GM21515 (cell line): ENCODE measurements around the gene KLC4.
"Not testable (repeated sequence)": the region's sequence is repeated elsewhere in the genome, so short reads cannot be mapped to it uniquely, and the experiment has no call there.

ENCODE experiments used
- ATAC-seq: cut with Tn5 transposase; IDR thresholded peaks from one replicate; pipeline ENCODE4 v1.9.1; 2021; ENCODE audit not compliant: unreplicated experiment

Gene KLC4

GRCh38 chr6:43060755-43061633 lies 1.6 kb downstream of the KLC4 start:
- no peak for ATAC-seq

- ATAC-seq: no peak
Measured at GRCh38 chr6:43061861-43062260, 2.4 kb downstream of the KLC4 start.

- ATAC-seq: no peak
Measured at GRCh38 chr6:43062818-43063217, 3.4 kb downstream of the KLC4 start.

- ATAC-seq: no peak
Measured at GRCh38 chr6:43070028-43070632, 10.7 kb downstream of the KLC4 start.

GRCh38 chr6:43074847-43075669 lies 15.6 kb downstream of the KLC4 start:
- ATAC-seq: no peak

- ATAC-seq: no peak
Measured at GRCh38 chr6:43075670-43076463, 16.4 kb downstream of the KLC4 start, which contains the start of gene PTK7. Gene PTK7 (plus strand): TSS chr6:43076314. CDS start chr6:43076489, 175 bp downstream.

GRCh38 chr6:43076464-43077332 lies 17.3 kb downstream of the KLC4 start:
- no peak for ATAC-seq

GRCh38 chr6:43077333-43077809 lies 17.9 kb downstream of the KLC4 start:
- ATAC-seq: no peak

- no peak for ATAC-seq
Measured at GRCh38 chr6:43077981-43078511, 18.6 kb downstream of the KLC4 start.

- no peak for ATAC-seq
Measured at GRCh38 chr6:43078691-43079090, 19.3 kb downstream of the KLC4 start.

GRCh38 chr6:43081043-43081442 lies 21.6 kb downstream of the KLC4 start:
- no peak for ATAC-seq

- not testable (repeated sequence) for ATAC-seq
Measured at GRCh38 chr6:43081922-43082321, 22.5 kb downstream of the KLC4 start.

GRCh38 chr6:43082806-43083655 lies 23.6 kb downstream of the KLC4 start:
- ATAC-seq: no peak

GRCh38 chr6:43086022-43086658 lies 26.7 kb downstream of the KLC4 start:
- ATAC-seq: no peak

GRCh38 chr6:43088654-43089056 lies 29.2 kb downstream of the KLC4 start:
- no peak for ATAC-seq

- ATAC-seq: no peak
Measured at GRCh38 chr6:43089467-43089866, 30.0 kb downstream of the KLC4 start.

GRCh38 chr6:43089874-43090558 lies 30.6 kb downstream of the KLC4 start:
- no peak for ATAC-seq
